HCT116 (cell line): ENCODE measurements around the gene CRTC3. TPM values are rescaled to one million over a fixed set of nuclear protein-coding genes. Genes with fewer than 3 reads are reported as not detected.
A peak's percentile ranks its signal among the peaks of the same experiment; 100 is the strongest.

Experiments used
- ATAC-seq: fragments of 200-7000 bp; cut with Tn5 transposase; 2 replicates; pipeline ENCODE4 v1.9.1; 2020; ENCODE audit warnings: mild to moderate bottlenecking, moderate library complexity
- BruUV-seq: library from RNA; stranded (reverse); fragments of 400-500 nt; replicated peaks from 2 replicates; lab custom pipeline; 2021; lab: Mats Ljungman, UMichigan
- CTCF ChIA-PET: fragments of 300-600 bp; sonication (Branson Sonifier 250); formaldehyde crosslinking; loops from one replicate; lab custom pipeline; 2021; ENCODE audit warnings: antibody characterized with exemption; lab: Charles Lee
- POLR2A ChIA-PET: fragments of 300-600, 350-600 bp; sonication (Branson Sonifier 250); formaldehyde crosslinking; loops from one replicate; lab custom pipeline; 2021; ENCODE audit warnings: antibody characterized with exemption; lab: Charles Lee
- RAD21 ChIA-PET, 2 experiments: fragments of 300-600 bp; sonication (Branson Sonifier 250); formaldehyde crosslinking; loops; one replicate each; lab custom pipeline; 2023; ENCODE audit warnings: low total read pairs in 2 of 2; ENCODE audit not compliant: uncharacterized antibody in 2 of 2, unreplicated experiment in 2 of 2, low non-redundant PET in 1 of 2; lab: Charles Lee
- DNase-seq: peaks from one replicate; pipeline ENCODE4 v3.0.0-alpha.2; 2010; ENCODE audit warnings: low read depth, low spot score
- H2AFZ ChIP-seq: fragments of 200-600 bp; shearing (Covaris generic), sonication (generic); 2 replicates; pipeline ENCODE4 v1.6.1; 2017; ENCODE audit warnings: low read depth, mixed run types, mixed read lengths, antibody characterized with exemption, low read length; ENCODE audit not compliant: poor library complexity, severe bottlenecking
- H3K27ac ChIP-seq: 2 replicates; pipeline ENCODE4 v1.5.1; 2012; ENCODE audit warnings: low read depth, low read length
- H3K27me3 ChIP-seq: fragments of 200-600 bp; sonication (generic); 2 replicates; pipeline ENCODE4 v1.6.1; 2016; ENCODE audit warnings: mixed run types, low read length, mixed read lengths; ENCODE audit not compliant: insufficient read depth
- H3K36me3 ChIP-seq, 2 experiments: fragments of 200-500 bp in 1 of 2; fragments of 200-600 bp in 1 of 2; sonication (Bioruptor generic) in 1 of 2; sonication (generic) in 1 of 2; 2 replicates each; pipeline versions ENCODE4 v1.5.1 to v1.6.1; 2014 to 2016; ENCODE audit warnings: low read length in 2 of 2, inconsistent platforms in 1 of 2, mixed read lengths in 1 of 2, mixed run types in 1 of 2; ENCODE audit not compliant: insufficient read depth in 2 of 2, control insufficient read depth in 1 of 2
- H3K4me1 ChIP-seq, 2 experiments: fragments of 200-600 bp in 1 of 2; sonication (generic) in 1 of 2; 2 replicates each; pipeline versions ENCODE4 v1.5.1 to v1.6.1; 2012 to 2017; ENCODE audit warnings: low read length in 2 of 2, inconsistent platforms in 1 of 2, mild to moderate bottlenecking in 1 of 2, mixed read lengths in 1 of 2, mixed run types in 1 of 2, moderate library complexity in 1 of 2; ENCODE audit not compliant: insufficient read depth in 2 of 2, control insufficient read depth in 1 of 2
- H3K4me2 ChIP-seq: fragments of 200-600 bp; sonication (generic); 2 replicates; pipeline ENCODE4 v1.6.1; 2017; ENCODE audit warnings: mixed run types, low read length, mixed read lengths
- H3K4me3 ChIP-seq, 2 experiments: fragments of 200-600 bp in 1 of 2; sonication (generic) in 1 of 2; replicated peaks in 1 of 2; 2 replicates each; pipeline ENCODE4 v1.5.1; 2011 to 2016; ENCODE audit warnings: low read length in 2 of 2, control low read depth in 1 of 2, low read depth in 1 of 2, mild to moderate bottlenecking in 1 of 2, mixed read lengths in 1 of 2, mixed run types in 1 of 2
- H3K79me2 ChIP-seq: fragments of 200-600 bp; sonication (generic); 2 replicates; pipeline ENCODE4 v1.6.1; 2017; ENCODE audit warnings: mild to moderate bottlenecking, mixed run types, low read length, moderate library complexity, mixed read lengths; ENCODE audit not compliant: insufficient read depth
- H3K9ac ChIP-seq: fragments of 200-600 bp; sonication (generic); 2 replicates; pipeline ENCODE4 v1.6.1; 2016; ENCODE audit warnings: low read length, mixed read lengths
- H3K9me2 ChIP-seq: fragments of 200-600 bp; sonication (generic), shearing (Covaris generic); 2 replicates; pipeline ENCODE4 v1.6.1; 2017; ENCODE audit warnings: mixed run types, mild to moderate bottlenecking, moderate library complexity; ENCODE audit not compliant: insufficient read depth
- H3K9me3 ChIP-seq, 2 experiments: fragments of 200-500 bp in 1 of 2; fragments of 200-600 bp in 1 of 2; sonication (Bioruptor generic) in 1 of 2; sonication (generic) in 1 of 2; 2 replicates each; pipeline ENCODE4 v1.6.1; 2014 to 2017; ENCODE audit warnings: low read length in 2 of 2, mixed read lengths in 2 of 2, inconsistent platforms in 1 of 2, low read depth in 1 of 2, mild to moderate bottlenecking in 1 of 2, mixed run types in 1 of 2, moderate library complexity in 1 of 2; ENCODE audit not compliant: control insufficient read depth in 1 of 2, insufficient read depth in 1 of 2
- H4K20me1 ChIP-seq: fragments of 200-600 bp; sonication (generic), shearing (Covaris generic); 2 replicates; pipeline ENCODE4 v1.6.1; 2017; ENCODE audit warnings: mixed run types, mild to moderate bottlenecking, moderate library complexity; ENCODE audit not compliant: insufficient read depth
- CBX3 ChIP-seq: IDR thresholded peaks from 2 replicates; pipeline ENCODE4 v1.6.1; 2012; ENCODE audit warnings: low read depth
- POLR2A ChIP-seq: IDR thresholded peaks from 2 replicates; pipeline ENCODE4 v1.7.0; 2011; ENCODE audit warnings: borderline replicate concordance; ENCODE audit not compliant: insufficient read depth, insufficient read length; ENCODE audit errors: extremely low read depth
- POLR2AphosphoS5 ChIP-seq: IDR thresholded peaks from 2 replicates; pipeline ENCODE4 v1.6.1; 2011; ENCODE audit warnings: mild to moderate bottlenecking, low read depth, low read length, moderate library complexity
- SIN3A ChIP-seq: IDR thresholded peaks from 2 replicates; pipeline ENCODE4 v1.6.1; 2012; ENCODE audit warnings: low read depth
- YY1 ChIP-seq: IDR thresholded peaks from 2 replicates; pipeline ENCODE4 v1.6.1; 2011; ENCODE audit warnings: low read length, low read depth, moderate library complexity, mild to moderate bottlenecking; ENCODE audit not compliant: insufficient replicate concordance; ENCODE audit errors: extremely low read depth
- ZBTB33 ChIP-seq: IDR thresholded peaks from 2 replicates; pipeline ENCODE4 v1.6.1; 2011; ENCODE audit warnings: mild to moderate bottlenecking, low read length, moderate library complexity; ENCODE audit not compliant: insufficient replicate concordance; ENCODE audit errors: extremely low read depth
- ZFX ChIP-seq: fragments of 450-650 bp; IDR thresholded peaks from 2 replicates; pipeline ENCODE4 v1.6.1; 2017
- intact Hi-C: fragments of 100-400 bp; cut with micrococcal nuclease; formaldehyde crosslinking; loops from 2 replicates; pipeline ENCODE4 v1.10.0; 2022
- total RNA-seq: library from RNA; stranded (reverse); gene quantifications from one replicate; pipeline ENCODE4 v1.2.1, GENCODE V29; 2021; ENCODE audit not compliant: unreplicated experiment

CRTC3 gene
- total RNA-seq, 1 experiment from 2014 or later: 20.7 TPM

DNA sequence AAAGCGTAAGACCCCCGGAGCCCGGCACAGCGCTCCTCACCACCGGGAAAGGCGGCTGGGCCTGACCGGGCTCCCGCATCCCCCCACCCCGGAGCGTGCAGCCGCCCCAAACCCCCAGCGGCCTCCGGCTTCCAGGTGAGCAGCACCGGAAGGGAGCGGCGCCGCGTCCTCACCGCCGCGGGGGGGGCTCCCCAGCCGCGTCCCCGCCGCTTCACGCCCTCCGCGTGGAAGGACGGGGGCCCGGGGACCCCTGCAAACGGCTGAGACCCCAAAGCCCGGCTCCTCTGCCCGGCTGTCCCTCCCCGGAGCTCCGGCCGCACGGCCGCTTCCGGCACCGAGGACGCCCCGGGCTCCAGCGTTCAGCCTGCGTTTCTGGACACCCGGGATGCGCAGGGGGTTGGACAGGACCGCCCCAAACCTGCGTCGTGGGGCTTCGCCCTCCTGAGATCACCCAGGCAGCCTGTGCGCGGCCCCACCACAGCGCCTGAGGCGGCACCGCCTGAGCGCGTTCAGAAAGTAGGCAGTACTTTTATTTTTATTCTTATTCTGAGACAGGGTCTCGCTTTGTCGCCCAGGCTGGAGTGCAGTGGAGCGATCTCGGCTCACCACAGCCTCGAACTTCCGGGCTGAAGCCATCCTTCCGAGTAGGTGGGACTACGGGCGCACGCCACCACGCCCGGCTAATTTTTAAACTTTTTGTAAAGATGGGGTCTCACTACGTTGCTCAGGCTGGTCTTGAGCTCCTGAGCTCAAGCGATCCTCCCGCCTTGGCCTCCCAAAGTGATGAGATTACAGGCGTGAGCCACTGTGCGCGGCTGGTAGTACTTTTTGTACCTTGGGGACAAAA is 135.8 kb downstream of the CRTC3 start:
- Histone ChIP-seq H3K4me1 (peaks cover 11 to 33% of the 10 kb centered on the region in 2 experiments; a peak in 3 of 4 replicates), H3K4me3 (peak overlapping the region; percentile 64 to 66), H3K27ac (peak overlapping the region; percentile 89), H3K9me2 (no peaks in the 10 kb centered on the region), H3K27me3 (no peaks in the 10 kb centered on the region), H3K79me2 (no peaks in the 10 kb centered on the region), H3K9ac (peak overlapping the region; percentile 72), H3K36me3 (no peaks in the 10 kb centered on the region), H3K4me2 (peak overlapping the region; percentile 91), H2AFZ (no peak overlapping the region), H3K9me3 (no peaks in the 10 kb centered on the region), H4K20me1 (no peaks in the 10 kb centered on the region)
- peak; percentile 92 for ATAC-seq
- POLR2A ChIA-PET: interaction anchor here (1.6 kb wide), 1 partner anchor 10 kb away, joined by 4 read pairs; no protein-coding TSS in a partner anchor
- CTCF ChIA-PET: interaction anchor here (1.4 kb wide), 1 partner anchor 18 kb away, joined by 7 read pairs; no protein-coding TSS in a partner anchor
- TF ChIP-seq CBX3 (no peak), YY1 (peak; percentile 9), POLR2A (peak; percentile 61), POLR2AphosphoS5 (peak; percentile 87), ZBTB33 (no peak), SIN3A (peak; percentile 30; the same call in 1 of the 2 replicates), ZFX (peak; percentile 94)
- RAD21 ChIA-PET: no interaction called here
- BruUV-seq: TSS peak; percentile 86
- intact Hi-C loops: no loop called here
- DNase-seq: peak; percentile 41
